Stimulated activated CD4-positive, alpha-beta T cell treated with anti-CD3 and anti-CD28 coated beads, Interleukin-1b, Interleukin-23, amount 100 ng/mL, for 1 hour (primary cell): Measurements from ENCODE around the gene SRRM5.
"Not testable (repeated sequence)": the region's sequence is repeated elsewhere in the genome, so short reads cannot be mapped to it uniquely, and the experiment has no call there.

ENCODE experiments used
- DNase-seq, 2 donors: peaks; one replicate each; pipeline ENCODE4 v3.0.0-alpha.2; 2020; ENCODE audit warnings: low read depth in 2 of 2

SRRM5 gene

GRCh38 chr19:43611788-43612187 is at the start of gene SRRM5:
TSS of gene SRRM5 (plus strand) at chr19:43612088. CDS start at chr19:43612122, 34 bp downstream.
- no peak for DNase-seq

- DNase-seq = no peak
Measured at GRCh38 chr19:43562226-43562697, 49.6 kb upstream of the SRRM5 start.

- DNase-seq = peak; percentile 30 to 55
Measured at GRCh38 chr19:43562698-43563241, 49.1 kb upstream of the SRRM5 start.

GRCh38 chr19:43563816-43564457 is 48.0 kb upstream of the SRRM5 start:
- DNase-seq = no peak

- DNase-seq = no peak
Measured at GRCh38 chr19:43564800-43565199, 47.1 kb upstream of the SRRM5 start.

- no peak for DNase-seq
Measured at GRCh38 chr19:43569657-43570056, 42.2 kb upstream of the SRRM5 start.

GRCh38 chr19:43570174-43570791 is 41.6 kb upstream of the SRRM5 start:
- DNase-seq = no peak

GRCh38 chr19:43572171-43572588 is 39.7 kb upstream of the SRRM5 start:
- no peak for DNase-seq

- no peak for DNase-seq
Measured at GRCh38 chr19:43574424-43575155, 37.3 kb upstream of the SRRM5 start.

GRCh38 chr19:43575156-43575950 is 36.5 kb upstream of the SRRM5 start, which contains the start of the genes PINLYP and XRCC1:
TSS of gene PINLYP (plus strand) at chr19:43575801. CDS start at chr19:43577192, 1,391 bp downstream.
TSS of gene XRCC1 (minus strand) at chr19:43575527. CDS start at chr19:43575458, 69 bp downstream.
- DNase-seq = peak; percentile 82 to 90

GRCh38 chr19:43575955-43576878 is 35.7 kb upstream of the SRRM5 start:
- no peak for DNase-seq

GRCh38 chr19:43578787-43579186 is 33.1 kb upstream of the SRRM5 start:
- no peak for DNase-seq

- no peak for DNase-seq
Measured at GRCh38 chr19:43581467-43581866, 30.4 kb upstream of the SRRM5 start.

- no peak for DNase-seq
Measured at GRCh38 chr19:43582495-43582894, 29.4 kb upstream of the SRRM5 start.

GRCh38 chr19:43584484-43584883 is 27.4 kb upstream of the SRRM5 start:
- DNase-seq = no peak

GRCh38 chr19:43586346-43586745 is 25.5 kb upstream of the SRRM5 start:
- DNase-seq = no peak

- not testable (repeated sequence) for DNase-seq
Measured at GRCh38 chr19:43587029-43587428, 24.9 kb upstream of the SRRM5 start.

GRCh38 chr19:43589277-43589676 is 22.6 kb upstream of the SRRM5 start:
- no peak for DNase-seq

- no peak for DNase-seq
Measured at GRCh38 chr19:43589678-43590077, 22.2 kb upstream of the SRRM5 start.
